ENCODE measurements around the gene ANXA2.

ANXA2 gene

DNA sequence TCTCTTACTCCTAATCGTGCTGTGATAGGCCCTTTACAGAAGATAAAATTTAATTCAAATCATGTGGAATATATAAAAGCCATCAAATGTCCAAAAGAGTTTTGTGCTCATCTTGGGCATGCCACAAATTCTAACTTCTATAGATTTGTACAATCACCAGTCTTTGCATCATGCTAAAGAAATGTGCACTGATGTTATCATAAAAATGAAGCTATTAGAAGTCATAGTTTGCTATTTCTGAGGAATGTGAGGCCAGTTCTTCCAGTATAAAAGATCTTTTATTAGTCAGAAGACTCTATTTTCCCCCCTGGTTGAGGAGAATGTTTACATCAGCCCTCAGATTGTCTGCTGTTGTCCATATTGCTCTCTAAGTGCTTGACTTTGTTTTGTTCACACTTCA, 2.1 kb upstream of the ANXA2 start:
- no peak for DNase-seq
- no peak for TF ChIP-seq POLR2A (IDR thresholded peaks at IDR 0.05; ENCODE audit: low read length)
- TF ChIP-seq GATA1 (IDR thresholded peaks at IDR 0.05; ENCODE audit: low read depth, low read length) = no peak

DNA sequence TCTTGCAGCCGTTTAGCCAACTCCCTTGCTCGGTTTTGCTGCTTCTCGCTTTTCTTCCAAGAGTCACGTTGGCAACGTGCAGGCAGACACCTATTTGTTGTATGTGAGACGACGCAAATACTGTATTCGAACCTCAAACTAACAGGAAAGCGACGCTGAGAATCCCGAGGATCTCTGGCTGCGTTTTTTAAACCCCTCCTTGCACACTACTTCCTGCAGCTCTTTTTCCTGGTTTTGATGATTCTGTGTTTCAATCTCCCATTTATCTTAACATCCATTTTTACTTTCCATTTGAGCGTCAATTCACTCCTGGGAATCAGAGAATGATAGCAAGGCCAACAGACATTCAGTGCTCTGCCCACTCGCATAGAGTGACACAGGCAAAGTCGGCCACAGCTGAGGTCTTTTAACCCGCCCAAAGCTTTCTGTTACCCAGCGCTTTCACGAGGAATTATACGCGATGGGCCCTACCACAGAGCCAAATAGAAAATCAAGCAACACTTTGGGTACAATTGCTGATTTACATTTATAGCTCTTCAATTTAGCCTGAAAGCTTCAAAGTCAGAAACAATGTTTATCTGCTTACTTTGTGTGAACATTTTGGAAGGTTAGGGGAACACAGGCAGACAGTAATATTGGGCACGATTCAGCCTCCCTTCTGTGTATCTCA, 1.6 kb upstream of the ANXA2 start:
- no peak for TF ChIP-seq POLR2A (IDR thresholded peaks at IDR 0.05; ENCODE audit: low read length)
- no peak for TF ChIP-seq GATA1 (IDR thresholded peaks at IDR 0.05; ENCODE audit: low read depth, low read length)
- DNase-seq = no peak

DNA sequence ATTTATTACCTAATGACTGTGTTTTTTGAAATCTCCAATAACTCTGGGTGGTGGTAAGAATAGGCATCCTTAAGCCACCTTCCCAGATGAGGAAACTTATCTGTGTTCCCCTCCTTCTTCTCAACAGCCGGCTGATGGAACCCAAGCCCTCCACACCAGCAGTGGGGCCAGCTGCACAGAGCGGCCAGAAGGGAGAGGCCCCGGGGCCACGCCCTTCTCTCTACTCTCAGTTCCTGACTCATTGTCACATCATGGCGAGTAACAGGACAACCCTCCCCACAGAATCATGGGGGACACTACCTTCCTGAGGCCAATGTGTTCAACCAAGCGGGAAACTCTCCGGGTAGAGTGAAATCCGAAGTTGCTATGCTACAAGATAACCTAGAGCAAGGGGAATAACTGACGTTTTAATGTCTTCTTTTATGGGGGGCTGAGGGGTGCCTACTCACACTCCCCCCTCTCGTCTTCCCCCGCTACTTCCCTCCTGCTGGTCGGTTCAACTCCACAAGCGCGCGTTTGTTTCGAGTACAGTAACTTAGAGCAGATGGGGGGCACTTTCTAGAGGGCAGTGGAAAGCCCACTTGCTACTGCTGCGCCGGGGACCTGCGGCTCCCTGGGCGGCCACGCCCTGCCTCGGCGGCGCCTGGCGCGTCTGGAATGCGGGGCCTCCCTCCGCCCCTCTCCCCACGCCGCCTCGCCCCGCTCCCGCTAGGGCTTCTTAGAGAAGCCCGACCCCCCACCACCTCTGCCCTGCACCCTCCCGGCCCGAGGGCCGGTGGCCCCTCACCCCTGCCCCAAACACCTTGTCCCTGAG, 621 bp downstream of the ANXA2 start:
- no peak for TF ChIP-seq GATA1 (IDR thresholded peaks at IDR 0.05; ENCODE audit: low read depth, low read length)
- no peak for TF ChIP-seq POLR2A (IDR thresholded peaks at IDR 0.05; ENCODE audit: low read length)

DNA sequence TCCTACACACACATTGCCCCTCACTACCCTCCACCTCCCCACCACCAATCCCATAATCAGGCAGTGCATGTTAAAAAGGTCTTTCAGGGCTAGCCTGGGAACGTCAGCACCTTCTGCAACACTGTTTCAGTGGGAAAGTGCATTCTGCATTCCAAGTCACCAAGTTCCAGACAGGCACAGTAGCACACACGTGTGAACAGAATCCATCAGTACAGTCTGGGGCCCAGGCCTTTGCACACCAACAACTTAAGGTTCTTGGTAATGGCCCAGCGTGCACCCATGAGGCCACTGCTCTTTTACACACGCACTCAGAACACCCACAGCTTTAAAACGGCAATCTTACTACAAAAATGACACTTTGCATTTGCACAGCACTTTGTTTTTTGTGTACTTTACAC, 1.2 kb downstream of the ANXA2 start:
- DNase-seq = no peak
- TF ChIP-seq POLR2A (IDR thresholded peaks at IDR 0.05; ENCODE audit: low read length) = no peak
- no peak for TF ChIP-seq GATA1 (IDR thresholded peaks at IDR 0.05; ENCODE audit: low read depth, low read length)

More for the DNA sequence above, 621 bp downstream of the ANXA2 start:
- DNase-seq = peak; percentile 63 to 76

DNA sequence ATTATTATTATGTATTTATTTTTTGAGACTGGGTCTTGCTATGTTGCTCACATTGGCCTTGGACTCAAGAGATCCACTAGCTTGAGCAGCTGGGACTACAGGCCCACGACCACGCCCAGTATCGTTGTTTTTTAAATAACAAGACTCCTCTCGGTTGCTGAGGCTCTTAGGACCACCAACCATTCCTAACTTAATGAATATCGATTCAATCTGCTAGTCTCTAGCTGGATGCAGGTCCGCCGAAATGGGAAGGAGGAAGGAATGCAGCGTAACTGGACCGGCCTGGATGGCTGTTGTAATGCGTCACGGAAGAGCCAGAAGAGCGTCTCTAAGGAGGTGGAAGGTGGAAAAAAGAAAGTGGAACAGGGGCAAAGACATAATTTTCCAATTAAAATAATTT, 1.7 kb downstream of the ANXA2 start:
- DNase-seq = no peak

DNA sequence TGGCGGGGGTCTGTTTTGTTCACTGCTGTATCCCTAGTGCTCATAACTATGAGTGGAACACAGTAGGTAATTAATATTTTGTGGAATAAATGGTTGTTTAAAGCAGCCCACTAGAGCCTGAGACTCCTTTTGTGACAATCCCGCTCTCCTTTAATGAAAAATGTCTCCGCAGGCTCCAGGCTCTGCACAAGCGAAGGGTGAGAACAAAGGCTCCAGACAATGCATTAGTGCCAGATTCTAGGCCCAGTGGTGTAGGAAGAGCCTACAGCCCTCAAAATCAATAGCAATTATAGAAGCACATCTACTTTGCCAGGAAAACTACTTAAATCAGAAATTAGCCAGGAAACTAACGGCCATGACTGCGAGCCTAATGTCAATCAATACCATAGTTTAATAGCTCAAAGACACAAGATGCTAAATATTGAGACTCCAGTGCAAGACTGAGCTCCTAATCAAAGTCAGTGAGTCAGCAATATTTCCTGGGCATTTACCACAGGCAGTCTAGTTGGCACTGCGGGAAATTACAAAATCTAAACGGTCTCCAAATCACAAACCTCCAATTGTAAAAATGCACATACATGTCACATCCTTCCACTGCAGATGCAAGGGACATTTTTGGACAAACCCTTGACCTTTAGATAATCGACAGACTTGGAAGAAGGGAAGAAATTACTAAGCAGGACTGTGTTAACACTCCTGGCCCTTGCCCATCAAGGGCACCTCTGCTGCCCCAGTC, 2.3 kb downstream of the ANXA2 start:
- peak in 1 of 2 experiments; percentile 6 for DNase-seq
- TF ChIP-seq GATA1 (IDR thresholded peaks at IDR 0.05; ENCODE audit: low read depth, low read length) (no peak), POLR2A (IDR thresholded peaks at IDR 0.05; ENCODE audit: low read length) (no peak)

More for the DNA sequence above, 1.7 kb downstream of the ANXA2 start:
- TF ChIP-seq GATA1 (IDR thresholded peaks at IDR 0.05; ENCODE audit: low read depth, low read length) (no peak), POLR2A (IDR thresholded peaks at IDR 0.05; ENCODE audit: low read length) (no peak)

DNA sequence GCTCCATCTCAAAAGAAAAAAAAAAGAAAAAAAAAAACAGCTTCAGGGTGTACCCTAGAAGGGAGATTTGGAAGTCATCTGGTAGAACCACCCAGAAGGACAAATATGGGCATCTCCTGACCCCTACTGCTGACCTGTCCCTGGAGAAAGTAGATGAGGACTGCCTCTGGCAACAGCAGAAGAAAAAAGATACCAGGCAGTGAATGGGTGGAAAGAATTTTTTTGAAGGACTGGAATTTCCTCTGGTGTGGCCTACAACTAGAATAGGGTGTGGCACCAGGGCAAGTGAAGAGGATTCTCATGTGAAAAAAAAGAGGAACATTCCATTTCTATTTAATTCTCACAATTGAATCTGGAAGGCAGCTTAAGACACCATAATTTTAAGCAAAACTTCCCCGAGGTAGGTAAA, 3.1 kb downstream of the ANXA2 start:
- DNase-seq = no peak
- no peak for TF ChIP-seq POLR2A (IDR thresholded peaks at IDR 0.05; ENCODE audit: low read length)
- no peak for TF ChIP-seq GATA1 (IDR thresholded peaks at IDR 0.05; ENCODE audit: low read depth, low read length)

DNA sequence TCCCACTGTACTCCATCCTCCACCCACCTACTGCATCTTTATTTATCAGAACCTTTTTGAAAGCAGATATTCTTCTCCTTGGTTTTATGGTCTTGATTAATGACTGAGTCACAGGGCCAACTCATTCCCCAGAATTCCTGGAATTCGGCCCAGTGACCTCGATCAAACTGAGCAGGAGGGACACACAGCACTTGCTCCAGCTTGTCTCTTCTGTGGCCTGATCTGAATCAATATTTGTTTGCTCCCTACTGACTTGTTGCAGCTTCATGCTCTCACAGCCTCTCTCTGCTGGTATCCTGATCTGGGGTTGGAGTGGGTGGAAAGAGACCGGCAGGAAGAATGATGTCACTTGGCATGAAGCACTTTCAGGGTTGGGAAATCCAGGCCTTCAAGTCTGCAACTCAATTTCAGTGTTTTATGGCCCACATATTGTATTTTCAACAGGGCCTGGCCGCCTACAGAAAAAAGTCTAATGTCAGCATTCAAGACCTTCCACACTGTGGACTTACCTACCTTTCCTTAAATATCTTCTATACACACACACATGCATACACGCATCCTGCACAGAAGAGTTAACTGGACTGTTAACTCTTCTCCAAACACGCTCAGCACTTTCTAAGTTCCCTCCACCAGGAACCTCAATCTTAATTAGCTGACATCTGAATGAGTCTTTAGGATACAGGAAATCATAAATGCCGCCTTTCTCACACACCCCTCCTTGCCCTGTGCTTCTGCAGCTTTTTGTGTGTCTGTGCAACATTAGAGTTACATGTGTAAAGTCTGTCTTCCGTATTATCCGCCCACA, 4.6 kb downstream of the ANXA2 start:
- no peak for TF ChIP-seq GATA1 (IDR thresholded peaks at IDR 0.05; ENCODE audit: low read depth, low read length)
- no peak for TF ChIP-seq POLR2A (IDR thresholded peaks at IDR 0.05; ENCODE audit: low read length)
- DNase-seq = peak in 1 of 2 experiments; percentile 24

DNA sequence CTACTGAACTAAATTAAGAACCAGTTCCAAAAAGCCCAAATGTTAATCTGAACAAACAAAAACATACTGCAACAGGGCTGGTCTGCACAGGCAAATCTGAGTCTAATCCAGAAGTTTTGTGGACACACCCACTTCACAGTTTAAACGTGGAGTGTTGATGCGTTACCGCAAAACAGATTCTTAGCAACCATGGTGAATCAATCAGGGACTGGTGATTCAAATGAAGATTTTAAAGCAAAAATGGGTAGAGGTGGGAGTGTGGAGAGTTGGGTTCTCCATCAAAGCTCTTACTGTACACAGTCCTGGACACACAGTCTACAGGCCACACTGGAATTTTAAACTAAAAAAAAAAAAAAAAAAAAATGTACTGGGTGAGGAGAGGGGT, 5.2 kb downstream of the ANXA2 start:
- TF ChIP-seq GATA1 (IDR thresholded peaks at IDR 0.05; ENCODE audit: low read depth, low read length) (no peak), POLR2A (IDR thresholded peaks at IDR 0.05; ENCODE audit: low read length) (no peak)
- peak; percentile 9 to 23 for DNase-seq

DNA sequence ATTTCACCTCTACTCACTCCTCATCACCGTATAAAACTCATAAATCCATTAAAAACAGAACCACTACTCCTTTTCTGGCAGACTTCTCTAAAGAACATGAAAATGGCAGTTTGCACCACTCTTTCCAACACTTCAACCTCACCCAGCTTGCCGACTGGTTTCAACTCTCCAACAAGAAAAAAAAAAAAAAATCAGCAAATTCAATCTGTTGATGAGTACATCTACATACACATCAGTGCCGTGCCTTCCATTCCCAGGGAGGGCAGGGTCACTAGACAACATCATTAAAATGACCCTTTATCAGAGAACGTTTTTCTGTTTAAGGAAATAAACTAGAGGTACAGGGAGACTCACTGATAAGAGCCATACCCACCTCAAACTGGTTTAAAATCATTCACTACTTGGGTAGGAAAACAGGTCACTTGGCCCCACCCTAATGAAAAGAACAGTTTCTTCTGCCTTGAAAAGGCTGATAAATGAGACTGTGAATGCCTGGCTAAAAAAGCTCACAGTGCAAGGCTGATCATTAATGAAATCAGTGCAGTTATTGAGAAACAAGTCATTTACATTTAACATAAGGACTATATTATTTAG, 6.0 kb downstream of the ANXA2 start:
- TF ChIP-seq POLR2A (IDR thresholded peaks at IDR 0.05; ENCODE audit: low read length) (no peak), GATA1 (IDR thresholded peaks at IDR 0.05; ENCODE audit: low read depth, low read length) (no peak)
- no peak for DNase-seq

DNA sequence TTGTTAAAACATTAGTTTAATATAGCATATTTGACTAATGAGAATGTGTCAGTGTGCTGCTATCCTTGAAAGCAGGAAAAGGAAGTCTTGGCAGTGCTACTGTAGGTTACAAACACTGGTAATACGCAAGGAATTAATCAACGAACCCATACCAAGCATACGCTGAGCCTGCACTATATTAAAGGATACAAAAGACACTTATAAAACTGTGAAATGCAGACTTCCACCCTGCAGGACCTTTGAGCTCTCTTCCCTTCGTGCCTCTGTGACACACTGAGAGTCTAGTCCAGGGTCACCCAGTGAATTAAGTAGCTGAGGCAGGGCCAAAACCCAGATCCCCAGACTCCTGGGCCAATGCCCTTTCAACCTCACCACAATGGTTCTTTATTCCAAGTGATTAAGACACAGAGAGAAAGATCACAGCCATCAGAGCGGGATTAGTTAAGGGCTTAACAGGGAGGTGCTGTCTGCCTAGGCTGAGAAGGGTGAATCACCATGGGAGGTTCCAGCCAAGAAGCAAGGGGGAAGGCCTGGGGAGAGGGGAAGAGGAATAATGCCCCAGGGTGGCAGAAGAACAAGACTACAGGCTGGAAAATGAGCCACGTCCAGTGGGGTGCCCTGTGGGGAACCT, 6.8 kb downstream of the ANXA2 start:
- peak in 1 of 2 experiments; percentile 10 for DNase-seq
- no peak for TF ChIP-seq POLR2A (IDR thresholded peaks at IDR 0.05; ENCODE audit: low read length)
- no peak for TF ChIP-seq GATA1 (IDR thresholded peaks at IDR 0.05; ENCODE audit: low read depth, low read length)

DNA sequence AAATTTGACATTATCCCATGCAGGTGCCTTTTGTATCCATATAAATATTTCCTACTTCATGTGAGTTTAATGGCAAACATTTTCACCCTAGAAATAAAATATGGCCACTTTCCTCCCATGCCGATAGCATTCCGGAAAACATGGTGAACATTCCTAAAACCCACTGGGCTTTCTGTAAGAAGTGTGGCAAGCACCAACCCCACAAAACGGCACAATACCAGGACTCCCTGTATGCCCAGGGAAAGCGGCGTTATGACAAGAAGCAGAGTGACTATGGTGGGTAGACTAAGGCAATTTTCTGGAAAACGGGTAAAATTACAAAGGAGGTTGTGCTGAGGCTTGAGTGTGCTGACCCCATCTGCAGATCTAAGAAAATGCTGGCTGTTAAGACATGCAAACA, 7.6 kb downstream of the ANXA2 start:
- no peak for DNase-seq
- no peak for TF ChIP-seq GATA1 (IDR thresholded peaks at IDR 0.05; ENCODE audit: low read depth, low read length)
- TF ChIP-seq POLR2A (IDR thresholded peaks at IDR 0.05; ENCODE audit: low read length) = no peak
